Measurements from ENCODE around the gene GALNT15.

- TF ChIP-seq EZH2 (IDR thresholded peaks at IDR 0.05; ENCODE audit: insufficient read depth, poor library complexity, severe bottlenecking) (no peak), EZH2phosphoT487 (IDR thresholded peaks at IDR 0.05; ENCODE audit: insufficient read depth, low read depth) (no peak)
These were observed 2.9 kb downstream of the GALNT15 start for GRCh38 chr3:16177382-16177781.
